Breast epithelium (tissue), 3 donors: Measurements from ENCODE around the gene GPR62.

ENCODE experiments used
- POLR2A ChIP-seq: fragments of 450-650 bp; IDR thresholded peaks from one replicate; pipeline ENCODE4 v1.6.1; 2016; ENCODE audit warnings: antibody characterized with exemption, mild to moderate bottlenecking, moderate library complexity
- POLR2AphosphoS5 ChIP-seq, 3 donors: sonication (generic); formaldehyde crosslinking; IDR thresholded peaks; one replicate each; pipeline ENCODE4 v1.6.1; 2017; ENCODE audit warnings: antibody characterized with exemption in 3 of 3
- TF ChIP-seq, protein P1 (sequence below), 3 donors: fragments of 450-650 bp; IDR thresholded peaks; one replicate each; pipeline ENCODE4 v1.5.1; 2016 to 2017; ENCODE audit warnings: antibody characterized with exemption in 3 of 3, mild to moderate bottlenecking in 3 of 3, moderate library complexity in 3 of 3

GRCh38 chr3:51945031-51945840 is 9.9 kb upstream of the GPR62 start:
- TF ChIP-seq POLR2A: no peak
- no peak for TF ChIP-seq POLR2AphosphoS5 (IDR thresholded peaks at IDR 0.05)
- TF ChIP-seq, protein P1, sequence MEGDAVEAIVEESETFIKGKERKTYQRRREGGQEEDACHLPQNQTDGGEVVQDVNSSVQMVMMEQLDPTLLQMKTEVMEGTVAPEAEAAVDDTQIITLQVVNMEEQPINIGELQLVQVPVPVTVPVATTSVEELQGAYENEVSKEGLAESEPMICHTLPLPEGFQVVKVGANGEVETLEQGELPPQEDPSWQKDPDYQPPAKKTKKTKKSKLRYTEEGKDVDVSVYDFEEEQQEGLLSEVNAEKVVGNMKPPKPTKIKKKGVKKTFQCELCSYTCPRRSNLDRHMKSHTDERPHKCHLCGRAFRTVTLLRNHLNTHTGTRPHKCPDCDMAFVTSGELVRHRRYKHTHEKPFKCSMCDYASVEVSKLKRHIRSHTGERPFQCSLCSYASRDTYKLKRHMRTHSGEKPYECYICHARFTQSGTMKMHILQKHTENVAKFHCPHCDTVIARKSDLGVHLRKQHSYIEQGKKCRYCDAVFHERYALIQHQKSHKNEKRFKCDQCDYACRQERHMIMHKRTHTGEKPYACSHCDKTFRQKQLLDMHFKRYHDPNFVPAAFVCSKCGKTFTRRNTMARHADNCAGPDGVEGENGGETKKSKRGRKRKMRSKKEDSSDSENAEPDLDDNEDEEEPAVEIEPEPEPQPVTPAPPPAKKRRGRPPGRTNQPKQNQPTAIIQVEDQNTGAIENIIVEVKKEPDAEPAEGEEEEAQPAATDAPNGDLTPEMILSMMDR (IDR thresholded peaks at IDR 0.05): no peak
